ENCODE data around the gene MICALL2.

The MICALL2 gene

DNA sequence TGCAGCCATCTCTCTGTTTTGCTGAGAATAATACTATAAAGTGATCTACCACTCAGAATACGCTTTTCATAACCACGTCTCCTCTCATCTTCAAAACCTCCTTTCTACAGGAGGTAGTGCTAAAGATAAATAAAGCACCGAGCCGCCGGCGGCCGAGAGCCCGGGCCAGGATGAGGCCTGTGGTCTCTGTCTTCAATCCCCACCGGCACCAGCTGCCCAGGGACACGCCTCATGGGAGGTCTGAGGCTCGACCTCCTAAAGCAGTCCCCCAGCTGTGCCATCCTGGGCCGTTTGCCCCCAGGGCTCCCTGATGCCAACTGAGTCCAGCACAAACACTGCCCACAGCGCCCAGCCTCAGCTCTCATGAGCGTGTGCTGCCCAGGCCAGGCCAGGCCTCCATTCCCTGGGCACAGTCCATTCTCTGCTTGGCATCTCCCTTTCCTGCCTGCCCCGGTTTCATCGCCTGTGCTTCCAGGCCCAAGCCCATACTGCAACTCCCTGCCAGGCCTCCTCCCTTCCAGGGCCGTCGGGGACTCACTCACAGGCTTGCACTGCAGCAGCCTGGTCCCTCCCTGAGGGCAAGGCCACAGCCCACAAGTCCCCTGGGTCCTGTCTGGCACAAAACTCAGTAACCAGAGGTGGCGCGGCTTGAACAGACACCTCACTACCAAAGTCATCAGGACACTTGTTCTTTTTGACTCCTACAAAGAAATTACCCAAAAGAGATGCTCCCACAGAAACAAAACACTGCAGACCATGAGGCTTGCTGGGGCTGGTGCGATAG is 42.4 kb upstream of the MICALL2 start:
- TF ChIP-seq ZFX (IDR thresholded peaks at IDR 0.05) = no peak
- TF ChIP-seq, protein P1, sequence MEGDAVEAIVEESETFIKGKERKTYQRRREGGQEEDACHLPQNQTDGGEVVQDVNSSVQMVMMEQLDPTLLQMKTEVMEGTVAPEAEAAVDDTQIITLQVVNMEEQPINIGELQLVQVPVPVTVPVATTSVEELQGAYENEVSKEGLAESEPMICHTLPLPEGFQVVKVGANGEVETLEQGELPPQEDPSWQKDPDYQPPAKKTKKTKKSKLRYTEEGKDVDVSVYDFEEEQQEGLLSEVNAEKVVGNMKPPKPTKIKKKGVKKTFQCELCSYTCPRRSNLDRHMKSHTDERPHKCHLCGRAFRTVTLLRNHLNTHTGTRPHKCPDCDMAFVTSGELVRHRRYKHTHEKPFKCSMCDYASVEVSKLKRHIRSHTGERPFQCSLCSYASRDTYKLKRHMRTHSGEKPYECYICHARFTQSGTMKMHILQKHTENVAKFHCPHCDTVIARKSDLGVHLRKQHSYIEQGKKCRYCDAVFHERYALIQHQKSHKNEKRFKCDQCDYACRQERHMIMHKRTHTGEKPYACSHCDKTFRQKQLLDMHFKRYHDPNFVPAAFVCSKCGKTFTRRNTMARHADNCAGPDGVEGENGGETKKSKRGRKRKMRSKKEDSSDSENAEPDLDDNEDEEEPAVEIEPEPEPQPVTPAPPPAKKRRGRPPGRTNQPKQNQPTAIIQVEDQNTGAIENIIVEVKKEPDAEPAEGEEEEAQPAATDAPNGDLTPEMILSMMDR (conservative IDR thresholded peaks at IDR 0.05) = no peak
- no peak overlapping the region for H3K27ac ChIP-seq

DNA sequence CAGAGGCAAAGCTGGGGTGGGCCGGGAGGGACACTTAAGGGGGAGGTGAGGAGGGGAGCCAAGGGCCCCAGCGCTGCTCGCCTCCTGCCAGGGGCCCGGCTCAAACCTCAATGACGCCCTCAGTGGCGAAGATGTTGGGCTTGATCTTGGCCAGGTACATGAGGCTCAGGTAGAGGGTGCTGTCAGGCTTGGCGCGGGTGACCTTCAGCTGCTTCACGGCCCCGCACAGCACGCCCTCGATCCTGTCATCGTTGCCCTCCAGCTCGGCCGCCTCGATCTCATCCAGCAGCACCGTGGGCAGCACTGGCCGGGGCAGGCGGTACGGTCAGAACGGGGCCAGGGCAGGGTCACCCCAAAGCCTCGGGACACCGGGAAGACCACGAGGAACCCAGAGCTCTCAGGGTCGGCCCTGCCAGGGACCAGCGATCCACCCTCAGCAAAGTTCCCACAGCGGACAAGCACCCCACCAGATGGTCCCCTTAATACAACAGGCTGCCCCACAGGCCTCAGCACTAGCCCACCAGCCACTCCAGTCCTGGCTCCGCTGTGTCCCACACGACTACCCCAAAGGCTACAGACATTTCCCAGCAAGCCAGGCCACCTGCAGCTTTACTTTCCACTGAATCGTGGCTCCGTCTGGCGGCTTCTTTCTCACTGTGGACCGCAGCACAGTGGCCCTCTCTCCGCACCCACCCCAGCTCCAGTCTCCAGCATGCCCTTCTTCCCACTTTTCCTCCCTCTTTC is 41.0 kb upstream of the MICALL2 start:
- H3K27ac ChIP-seq = no peak overlapping the region
- no peak for TF ChIP-seq ZFX (IDR thresholded peaks at IDR 0.05)
- TF ChIP-seq, protein P1 (conservative IDR thresholded peaks at IDR 0.05) = no peak

- TF ChIP-seq, protein P1 (conservative IDR thresholded peaks at IDR 0.05) = no peak
- no peak for TF ChIP-seq ZFX (IDR thresholded peaks at IDR 0.05)
- H3K27ac ChIP-seq = no peak overlapping the region
Measured at GRCh38 chr7:1499367-1500029, 40.2 kb upstream of the MICALL2 start.

- H3K27ac ChIP-seq = no peak overlapping the region
- TF ChIP-seq, protein P1 (conservative IDR thresholded peaks at IDR 0.05) = no peak
- no peak for TF ChIP-seq ZFX (IDR thresholded peaks at IDR 0.05)
Measured at GRCh38 chr7:1498370-1499305, 39.4 kb upstream of the MICALL2 start.

DNA sequence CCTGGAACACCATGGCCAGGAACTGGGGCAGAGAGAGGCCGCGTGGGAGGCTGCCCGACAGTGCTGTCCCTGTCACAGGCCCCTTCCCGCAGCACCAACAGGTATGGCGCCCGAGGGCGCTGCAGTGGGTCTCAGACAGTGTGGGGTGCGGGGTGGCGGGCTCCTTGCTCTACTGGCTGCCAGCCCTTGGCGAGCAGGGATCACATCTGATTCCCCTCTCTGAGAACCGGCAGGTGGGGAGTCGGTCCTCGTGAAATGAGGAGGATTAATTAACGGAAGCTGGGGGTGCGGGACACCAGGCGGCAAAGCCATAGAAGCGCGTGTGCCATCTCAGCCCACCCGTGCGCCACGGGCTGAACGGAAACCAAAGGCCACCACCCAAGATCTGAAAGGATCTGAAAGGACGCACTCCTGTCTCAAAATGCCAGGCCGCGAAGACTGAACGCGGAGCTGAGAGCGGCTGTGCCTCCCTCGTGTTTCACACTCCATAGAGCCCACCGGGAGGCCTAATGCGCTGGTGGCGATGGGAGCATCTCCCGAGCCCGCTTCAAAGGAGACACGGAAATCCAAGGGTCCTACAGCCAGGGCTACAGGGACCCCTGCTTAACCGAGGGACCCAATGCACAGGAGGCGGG is 38.1 kb upstream of the MICALL2 start:
- TF ChIP-seq ZFX (IDR thresholded peaks at IDR 0.05) = no peak
- TF ChIP-seq, protein P1 (conservative IDR thresholded peaks at IDR 0.05) = no peak
- H3K27ac ChIP-seq = no peak overlapping the region

DNA sequence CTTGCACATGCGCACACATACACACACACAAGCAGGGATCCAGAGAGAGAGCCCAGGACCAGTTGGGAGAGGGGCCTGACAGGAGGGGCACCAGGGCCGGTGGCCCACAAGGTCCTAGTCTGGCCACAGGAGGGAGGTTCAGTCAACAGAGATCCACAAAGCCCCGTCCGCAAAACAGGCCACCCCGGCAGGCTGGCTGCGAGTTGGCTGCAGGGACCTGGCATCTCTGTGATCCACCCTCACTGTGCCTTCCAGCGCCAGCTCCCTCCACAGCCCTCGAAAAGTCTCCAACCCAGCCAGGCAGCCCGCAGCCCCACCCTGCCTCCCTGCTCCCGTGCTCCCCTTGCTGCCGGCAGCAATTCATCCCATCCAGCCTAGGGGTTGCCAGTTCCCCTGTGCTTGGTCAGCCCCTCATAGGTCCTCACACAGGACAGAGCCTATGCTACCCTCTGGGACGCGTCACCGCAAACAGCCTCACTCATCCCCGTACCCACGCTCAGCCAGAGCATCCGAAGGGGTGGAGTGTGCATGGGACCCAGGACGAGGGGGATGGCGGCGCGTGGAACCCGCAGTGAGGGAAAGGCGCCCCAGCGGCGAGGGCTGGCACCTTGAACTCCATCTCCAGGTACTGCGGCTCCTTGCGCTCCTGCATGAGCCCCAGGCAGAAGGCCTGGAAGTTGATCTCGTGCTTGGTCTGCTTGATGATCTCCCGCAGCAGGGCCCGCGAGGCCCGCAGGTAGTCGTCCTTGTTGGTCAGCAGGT is 37.4 kb upstream of the MICALL2 start:
- TF ChIP-seq ZFX (IDR thresholded peaks at IDR 0.05) = no peak
- TF ChIP-seq, protein P1 (conservative IDR thresholded peaks at IDR 0.05) = no peak
- H3K27ac ChIP-seq = no peak overlapping the region

All from C4-2B (cell line).